CD14-positive monocyte (primary cell): ENCODE measurements around the gene RBP7. TPM values are rescaled to one million over a fixed set of nuclear protein-coding genes. Genes with fewer than 3 reads are reported as not detected.

ENCODE experiments used
- DNase-seq, 3 donors: peaks; one replicate each; pipeline ENCODE4 v3.0.0-alpha.2; 2011 to 2022
- H2AFZ ChIP-seq: 2 replicates; pipeline ENCODE4 v1.6.0; 2012; ENCODE audit warnings: mild to moderate bottlenecking, low read depth, low read length, inconsistent platforms; ENCODE audit not compliant: insufficient read depth, poor library complexity, severe bottlenecking
- H3K27ac ChIP-seq, 2 donors: 1 replicate in 1 of 2; 2 replicates in 1 of 2; pipeline ENCODE4 v1.5.1; 2012 to 2013; ENCODE audit warnings: low read length in 2 of 2, control low read depth in 1 of 2, inconsistent platforms in 1 of 2, low read depth in 1 of 2, mild to moderate bottlenecking in 1 of 2
- H3K27me3 ChIP-seq, 2 donors: one replicate each; pipeline versions ENCODE4 v1.6.0 to v1.6.1; 2011 to 2013; ENCODE audit warnings: low read length in 2 of 2; ENCODE audit not compliant: control insufficient read depth in 2 of 2, insufficient read depth in 2 of 2
- H3K36me3 ChIP-seq, 2 donors: replicated peaks in 1 of 2; 1 replicate in 1 of 2; 2 replicates in 1 of 2; pipeline versions ENCODE4 v1.5.1 to v1.6.1; 2012 to 2013; ENCODE audit warnings: low read length in 2 of 2, control low read depth in 1 of 2, inconsistent platforms in 1 of 2, mild to moderate bottlenecking in 1 of 2; ENCODE audit not compliant: insufficient read depth in 2 of 2, control insufficient read depth in 1 of 2
- H3K4me1 ChIP-seq, 2 donors: 1 replicate in 1 of 2; 2 replicates in 1 of 2; pipeline versions ENCODE4 v1.5.1 to v1.6.1; 2012 to 2013; ENCODE audit warnings: low read length in 2 of 2, control low read depth in 1 of 2, inconsistent platforms in 1 of 2, mild to moderate bottlenecking in 1 of 2, moderate library complexity in 1 of 2; ENCODE audit not compliant: insufficient read depth in 2 of 2, control insufficient read depth in 1 of 2
- H3K4me2 ChIP-seq: replicated peaks from 2 replicates; pipeline ENCODE3; 2012; ENCODE audit warnings: low read length, moderate library complexity, mild to moderate bottlenecking; ENCODE audit not compliant: poor library complexity, severe bottlenecking; ENCODE audit errors: extremely low read depth
- H3K4me3 ChIP-seq, 3 experiments: fragments of 200-600 bp in 1 of 3; sonication (generic) in 1 of 3; replicated peaks in 1 of 3; 1 replicate in 2 of 3; 2 replicates in 1 of 3; pipeline ENCODE4 v1.5.1; 2011 to 2013; ENCODE audit warnings: low read length in 3 of 3, mild to moderate bottlenecking in 3 of 3, control low read depth in 2 of 3, low read depth in 2 of 3, inconsistent platforms in 1 of 3, moderate library complexity in 1 of 3
- H3K79me2 ChIP-seq: 2 replicates; pipeline ENCODE4 v1.6.0; 2012; ENCODE audit warnings: mild to moderate bottlenecking, control low read depth, inconsistent platforms, low read length, moderate library complexity; ENCODE audit not compliant: insufficient read depth
- H3K9ac ChIP-seq: 2 replicates; pipeline ENCODE4 v1.6.0; 2017; ENCODE audit warnings: low read length, mild to moderate bottlenecking; ENCODE audit not compliant: insufficient read depth, poor library complexity, severe bottlenecking
- H3K9me3 ChIP-seq, 2 donors: replicated peaks in 1 of 2; 1 replicate in 1 of 2; 2 replicates in 1 of 2; pipeline versions ENCODE4 v1.5.1 to v1.6.1; 2012 to 2013; ENCODE audit warnings: low read length in 2 of 2, control low read depth in 1 of 2; ENCODE audit not compliant: control insufficient read depth in 1 of 2, insufficient read depth in 1 of 2
- H4K20me1 ChIP-seq: 2 replicates; pipeline ENCODE4 v1.6.0; 2012; ENCODE audit warnings: mild to moderate bottlenecking, low read length, control low read depth, moderate library complexity; ENCODE audit not compliant: insufficient read depth
- H3K27ac Mint-ChIP-seq, 7 donors: one replicate each; pipeline ENCODE4 v1.8.0; 2020; ENCODE audit warnings: mild to moderate bottlenecking in 7 of 7, mixed read lengths in 7 of 7, moderate library complexity in 6 of 7, inconsistent platforms in 2 of 7
- H3K27me3 Mint-ChIP-seq, 3 donors: one replicate each; pipeline ENCODE4 v1.8.0; 2021 to 2022; ENCODE audit warnings: low read depth in 3 of 3, mild to moderate bottlenecking in 3 of 3, mixed read lengths in 3 of 3, moderate library complexity in 3 of 3, inconsistent platforms in 1 of 3
- H3K36me3 Mint-ChIP-seq, 2 donors: one replicate each; pipeline ENCODE4 v1.8.0; 2020; ENCODE audit warnings: mixed read lengths in 2 of 2, inconsistent platforms in 1 of 2, mild to moderate bottlenecking in 1 of 2
- H3K4me1 Mint-ChIP-seq: one replicate; pipeline ENCODE4 v1.8.0; 2020; ENCODE audit warnings: mild to moderate bottlenecking, mixed read lengths
- H3K4me3 Mint-ChIP-seq, 2 donors: one replicate each; pipeline ENCODE4 v1.8.0; 2020; ENCODE audit warnings: mild to moderate bottlenecking in 2 of 2, mixed read lengths in 2 of 2, moderate library complexity in 1 of 2
- H3K9me3 Mint-ChIP-seq, 7 donors: one replicate each; pipeline ENCODE4 v1.8.0; 2020 to 2022; ENCODE audit warnings: mixed read lengths in 7 of 7, mild to moderate bottlenecking in 6 of 7, moderate library complexity in 6 of 7, inconsistent platforms in 2 of 7
- WGBS: methylation state at CpG from one replicate; pipeline ENCODE4 v1.1.5; 2013; ENCODE audit warnings: missing lambda C conversion rate; ENCODE audit not compliant: insufficient coverage; 5-methylcytosine and 5-hydroxymethylcytosine counted together
- intact Hi-C, 2 donors: fragments of 100-400 bp; cut with micrococcal nuclease; formaldehyde crosslinking; loops; one replicate each; pipeline versions ENCODE4 v1.15.0 to v1.15.1; 2023
- polyA plus RNA-seq, 3 donors: library from polyadenylated mRNA; depleted of rRNA in 1 of 3; unstranded in 2 of 3; stranded (reverse) in 1 of 3; fragments of 300-500 nt in 2 of 3; fragments of >200 nt in 1 of 3; fragmentation: Illumina TruSeq in 2 of 3; gene quantifications; 1 replicate in 2 of 3; 2 replicates in 1 of 3; pipeline ENCODE4 v1.2.3, GENCODE V29; 2012 to 2021
- TF ChIP-seq, protein P1 (sequence below): fragments of 200-600 bp; IDR thresholded peaks from one replicate; pipeline ENCODE4 v1.8.0; 2022; ENCODE audit warnings: antibody characterized with exemption, mild to moderate bottlenecking

The RBP7 gene
- polyA plus RNA-seq, 3 donors: 116 to 340 (median 306) TPM

GRCh38 chr1:9960011-9960410, 37.0 kb upstream of the RBP7 start:
- 100% methylated on average over 1 of the region's 4 CpGs for WGBS

DNA sequence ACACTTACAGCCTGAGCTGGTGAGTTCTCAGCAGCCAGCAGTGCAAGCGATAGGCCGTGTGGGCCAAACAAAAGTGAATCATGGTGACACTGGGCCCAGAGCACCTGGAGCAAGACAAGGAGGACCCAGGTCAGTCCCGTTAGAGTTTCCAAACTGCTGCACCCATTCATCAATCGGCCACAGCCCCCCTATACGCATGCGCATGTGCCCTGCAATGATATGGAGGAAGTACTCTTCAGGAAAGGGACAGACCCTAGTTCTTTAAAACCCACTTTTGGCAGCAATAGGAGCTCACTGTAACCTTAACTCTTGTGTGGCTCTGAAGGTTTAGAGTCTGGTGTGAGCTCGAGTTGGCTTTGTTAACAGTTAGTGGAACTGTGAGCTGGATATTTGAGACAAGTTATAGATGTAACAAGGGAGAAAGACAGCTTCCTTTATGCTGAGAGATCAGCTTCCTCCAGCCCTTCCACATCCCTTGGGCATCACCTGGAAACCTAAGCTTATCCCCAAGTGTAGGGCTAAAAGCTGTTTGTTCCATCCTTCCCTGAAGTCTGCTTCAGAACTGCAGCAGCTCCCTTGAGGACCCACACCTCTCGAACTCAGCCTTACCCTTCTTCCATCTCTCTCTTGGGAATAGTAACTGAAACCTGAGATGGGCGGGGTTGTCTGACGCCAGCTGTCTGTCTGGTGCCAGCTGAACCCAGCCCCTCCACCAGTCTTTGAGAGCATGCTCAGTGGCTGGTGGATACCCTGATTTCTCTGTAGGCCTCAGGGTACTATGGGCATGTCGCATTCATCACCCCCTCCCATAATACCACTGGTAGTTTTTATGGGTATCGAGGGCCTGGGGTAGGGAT, 36.1 kb upstream of the RBP7 start:
- no peaks in the 10 kb centered on the region for H3K27me3 Mint-ChIP-seq
- no peak overlapping the region for H3K4me3 Mint-ChIP-seq
- no peaks in the 10 kb centered on the region for H4K20me1 ChIP-seq
- no peak overlapping the region for H2AFZ ChIP-seq
- peaks cover 2% of the 10 kb centered on the region for H3K79me2 ChIP-seq
- TF ChIP-seq, protein P1, sequence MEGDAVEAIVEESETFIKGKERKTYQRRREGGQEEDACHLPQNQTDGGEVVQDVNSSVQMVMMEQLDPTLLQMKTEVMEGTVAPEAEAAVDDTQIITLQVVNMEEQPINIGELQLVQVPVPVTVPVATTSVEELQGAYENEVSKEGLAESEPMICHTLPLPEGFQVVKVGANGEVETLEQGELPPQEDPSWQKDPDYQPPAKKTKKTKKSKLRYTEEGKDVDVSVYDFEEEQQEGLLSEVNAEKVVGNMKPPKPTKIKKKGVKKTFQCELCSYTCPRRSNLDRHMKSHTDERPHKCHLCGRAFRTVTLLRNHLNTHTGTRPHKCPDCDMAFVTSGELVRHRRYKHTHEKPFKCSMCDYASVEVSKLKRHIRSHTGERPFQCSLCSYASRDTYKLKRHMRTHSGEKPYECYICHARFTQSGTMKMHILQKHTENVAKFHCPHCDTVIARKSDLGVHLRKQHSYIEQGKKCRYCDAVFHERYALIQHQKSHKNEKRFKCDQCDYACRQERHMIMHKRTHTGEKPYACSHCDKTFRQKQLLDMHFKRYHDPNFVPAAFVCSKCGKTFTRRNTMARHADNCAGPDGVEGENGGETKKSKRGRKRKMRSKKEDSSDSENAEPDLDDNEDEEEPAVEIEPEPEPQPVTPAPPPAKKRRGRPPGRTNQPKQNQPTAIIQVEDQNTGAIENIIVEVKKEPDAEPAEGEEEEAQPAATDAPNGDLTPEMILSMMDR: no peak
- peaks cover 4% of the 10 kb centered on the region for H3K4me1 Mint-ChIP-seq
- no peaks in the 10 kb centered on the region for H3K27me3 ChIP-seq
- no peak for DNase-seq
- peaks cover 19 to 22% of the 10 kb centered on the region in 2 donors for H3K36me3 Mint-ChIP-seq
- H3K27ac ChIP-seq: peak overlapping the region in 1 of 2 donors; percentile 5
- H3K4me1 ChIP-seq: no peaks in the 10 kb centered on the region
- H3K4me3 ChIP-seq: no peak overlapping the region
- H3K4me2 ChIP-seq: no peak overlapping the region
- intact Hi-C loops: no loop called here
- H3K9me3 ChIP-seq: no peaks in the 10 kb centered on the region
- H3K9me3 Mint-ChIP-seq: peaks cover 0 to 2% (median 0%) of the 10 kb centered on the region in 7 donors
- peaks cover 0 to 7% of the 10 kb centered on the region in 2 donors for H3K36me3 ChIP-seq
- no peak overlapping the region for H3K9ac ChIP-seq
- 97% methylated on average over 3 of the region's 12 CpGs for WGBS
- H3K27ac Mint-ChIP-seq: peak overlapping the region in 3 of 7 donors; percentile 3 to 46 (median 32)

More at GRCh38 chr1:9960011-9960410, 37.0 kb upstream of the RBP7 start:
- Histone ChIP-seq H3K4me1 (no peaks in the 10 kb centered on the region), H3K27ac (no peak overlapping the region), H3K9ac (no peak overlapping the region), H3K79me2 (peaks cover 7% of the 10 kb centered on the region), H3K9me3 (no peaks in the 10 kb centered on the region), H3K27me3 (no peaks in the 10 kb centered on the region), H4K20me1 (no peaks in the 10 kb centered on the region), H3K36me3 (peaks cover 0 to 7% of the 10 kb centered on the region in 2 donors), H3K4me3 (no peak overlapping the region), H3K4me2 (no peak overlapping the region), H2AFZ (no peak overlapping the region)
- Mint-ChIP-seq H3K27ac (peak overlapping the region in 1 of 7 donors; percentile 65), H3K4me1 (peaks cover 4% of the 10 kb centered on the region), H3K9me3 (peaks cover 0 to 2% (median 0%) of the 10 kb centered on the region in 7 donors), H3K4me3 (no peak overlapping the region), H3K36me3 (peaks cover 16 to 19% of the 10 kb centered on the region in 2 donors), H3K27me3 (no peaks in the 10 kb centered on the region)
- DNase-seq: no peak
- intact Hi-C loops: no loop called here
- TF ChIP-seq, protein P1: no peak
